SK-N-SH (cell line): ENCODE data around the gene ZNF474.

Experiments
- CHD2 ChIP-seq: fragments of 150-350 bp; IDR thresholded peaks from 2 replicates; pipeline ENCODE4 v1.6.1; 2018; ENCODE audit warnings: low read length; ENCODE audit not compliant: partially characterized antibody
- EP300 ChIP-seq, 2 experiments: IDR thresholded peaks; 2 replicates each; pipeline versions ENCODE4 v1.4.0 to v1.6.1; 2012; ENCODE audit warnings: borderline replicate concordance in 1 of 2, low read depth in 1 of 2, low read length in 1 of 2
- EZH2phosphoT487 ChIP-seq: fragments of 200-600 bp; sonication (generic); IDR thresholded peaks from 2 replicates; pipeline ENCODE4 v1.6.1; 2017; ENCODE audit warnings: low read depth, mixed run types, mild to moderate bottlenecking, antibody characterized with exemption, moderate library complexity, borderline replicate concordance
- FOXJ3 ChIP-seq: sonication (generic); formaldehyde crosslinking; IDR thresholded peaks from 2 replicates; pipeline ENCODE4 v1.5.1; 2020; ENCODE audit warnings: mild to moderate bottlenecking, missing genetic modification reagents
- FOXM1 ChIP-seq: IDR thresholded peaks from 2 replicates; pipeline ENCODE4 v1.4.0; 2012; ENCODE audit warnings: low read depth, mild to moderate bottlenecking
- GABPA ChIP-seq: IDR thresholded peaks from 2 replicates; pipeline ENCODE4 v1.4.0; 2012; ENCODE audit warnings: low read depth, mild to moderate bottlenecking
- JUND ChIP-seq: IDR thresholded peaks from 2 replicates; pipeline ENCODE4 v1.4.0; 2012
- POLR2AphosphoS5 ChIP-seq: IDR thresholded peaks from 2 replicates; pipeline ENCODE4 v1.6.1; 2012; ENCODE audit warnings: low read depth, low read length
- RFX5 ChIP-seq: IDR thresholded peaks from 2 replicates; pipeline ENCODE4 v1.6.1; 2012; ENCODE audit warnings: mild to moderate bottlenecking, improper control_type of control experiment, low read length
- SIN3A ChIP-seq: IDR thresholded peaks from 2 replicates; pipeline ENCODE4 v1.6.1; 2012; ENCODE audit warnings: low read depth, mild to moderate bottlenecking, low read length, moderate library complexity, borderline replicate concordance
- TAF1 ChIP-seq: IDR thresholded peaks from 2 replicates; pipeline ENCODE4 v1.6.1; 2012; ENCODE audit warnings: low read depth, mild to moderate bottlenecking, low read length, moderate library complexity, borderline replicate concordance
- TF ChIP-seq, protein P1 (sequence below): fragments of 200-600 bp; sonication (generic); IDR thresholded peaks from 2 replicates; pipeline ENCODE4 v1.6.1; 2017; ENCODE audit warnings: antibody characterized with exemption, mild to moderate bottlenecking, moderate library complexity
- TF ChIP-seq, protein P2 (sequence below): IDR thresholded peaks from 2 replicates; pipeline ENCODE4 v1.6.1; 2012; ENCODE audit warnings: mild to moderate bottlenecking, low read depth, low read length, moderate library complexity
- TF ChIP-seq, protein P3 (sequence below): IDR thresholded peaks from 2 replicates; pipeline ENCODE4 v1.4.0; 2012; ENCODE audit warnings: low read depth

GRCh38 chr5:122201365-122201764 lies 72.0 kb downstream of the ZNF474 start:
- no peak for TF ChIP-seq POLR2AphosphoS5
- TF ChIP-seq, protein P1, sequence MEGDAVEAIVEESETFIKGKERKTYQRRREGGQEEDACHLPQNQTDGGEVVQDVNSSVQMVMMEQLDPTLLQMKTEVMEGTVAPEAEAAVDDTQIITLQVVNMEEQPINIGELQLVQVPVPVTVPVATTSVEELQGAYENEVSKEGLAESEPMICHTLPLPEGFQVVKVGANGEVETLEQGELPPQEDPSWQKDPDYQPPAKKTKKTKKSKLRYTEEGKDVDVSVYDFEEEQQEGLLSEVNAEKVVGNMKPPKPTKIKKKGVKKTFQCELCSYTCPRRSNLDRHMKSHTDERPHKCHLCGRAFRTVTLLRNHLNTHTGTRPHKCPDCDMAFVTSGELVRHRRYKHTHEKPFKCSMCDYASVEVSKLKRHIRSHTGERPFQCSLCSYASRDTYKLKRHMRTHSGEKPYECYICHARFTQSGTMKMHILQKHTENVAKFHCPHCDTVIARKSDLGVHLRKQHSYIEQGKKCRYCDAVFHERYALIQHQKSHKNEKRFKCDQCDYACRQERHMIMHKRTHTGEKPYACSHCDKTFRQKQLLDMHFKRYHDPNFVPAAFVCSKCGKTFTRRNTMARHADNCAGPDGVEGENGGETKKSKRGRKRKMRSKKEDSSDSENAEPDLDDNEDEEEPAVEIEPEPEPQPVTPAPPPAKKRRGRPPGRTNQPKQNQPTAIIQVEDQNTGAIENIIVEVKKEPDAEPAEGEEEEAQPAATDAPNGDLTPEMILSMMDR, result no peak
- TF ChIP-seq, protein P2, sequence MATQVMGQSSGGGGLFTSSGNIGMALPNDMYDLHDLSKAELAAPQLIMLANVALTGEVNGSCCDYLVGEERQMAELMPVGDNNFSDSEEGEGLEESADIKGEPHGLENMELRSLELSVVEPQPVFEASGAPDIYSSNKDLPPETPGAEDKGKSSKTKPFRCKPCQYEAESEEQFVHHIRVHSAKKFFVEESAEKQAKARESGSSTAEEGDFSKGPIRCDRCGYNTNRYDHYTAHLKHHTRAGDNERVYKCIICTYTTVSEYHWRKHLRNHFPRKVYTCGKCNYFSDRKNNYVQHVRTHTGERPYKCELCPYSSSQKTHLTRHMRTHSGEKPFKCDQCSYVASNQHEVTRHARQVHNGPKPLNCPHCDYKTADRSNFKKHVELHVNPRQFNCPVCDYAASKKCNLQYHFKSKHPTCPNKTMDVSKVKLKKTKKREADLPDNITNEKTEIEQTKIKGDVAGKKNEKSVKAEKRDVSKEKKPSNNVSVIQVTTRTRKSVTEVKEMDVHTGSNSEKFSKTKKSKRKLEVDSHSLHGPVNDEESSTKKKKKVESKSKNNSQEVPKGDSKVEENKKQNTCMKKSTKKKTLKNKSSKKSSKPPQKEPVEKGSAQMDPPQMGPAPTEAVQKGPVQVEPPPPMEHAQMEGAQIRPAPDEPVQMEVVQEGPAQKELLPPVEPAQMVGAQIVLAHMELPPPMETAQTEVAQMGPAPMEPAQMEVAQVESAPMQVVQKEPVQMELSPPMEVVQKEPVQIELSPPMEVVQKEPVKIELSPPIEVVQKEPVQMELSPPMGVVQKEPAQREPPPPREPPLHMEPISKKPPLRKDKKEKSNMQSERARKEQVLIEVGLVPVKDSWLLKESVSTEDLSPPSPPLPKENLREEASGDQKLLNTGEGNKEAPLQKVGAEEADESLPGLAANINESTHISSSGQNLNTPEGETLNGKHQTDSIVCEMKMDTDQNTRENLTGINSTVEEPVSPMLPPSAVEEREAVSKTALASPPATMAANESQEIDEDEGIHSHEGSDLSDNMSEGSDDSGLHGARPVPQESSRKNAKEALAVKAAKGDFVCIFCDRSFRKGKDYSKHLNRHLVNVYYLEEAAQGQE, result no peak
- TF ChIP-seq EZH2phosphoT487, result no peak
- TF ChIP-seq, protein P3, sequence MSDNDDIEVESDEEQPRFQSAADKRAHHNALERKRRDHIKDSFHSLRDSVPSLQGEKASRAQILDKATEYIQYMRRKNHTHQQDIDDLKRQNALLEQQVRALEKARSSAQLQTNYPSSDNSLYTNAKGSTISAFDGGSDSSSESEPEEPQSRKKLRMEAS, result no peak
- no peak for TF ChIP-seq EP300 (IDR thresholded peaks at IDR 0.05; ENCODE audit: borderline replicate concordance in 1 of 2, low read depth in 1 of 2, low read length in 1 of 2)
- TF ChIP-seq GABPA, result no peak
- no peak for TF ChIP-seq JUND
- TF ChIP-seq FOXJ3 (CRISPR knock-in tag), result no peak
- TF ChIP-seq CHD2, result no peak
- TF ChIP-seq SIN3A, result no peak
- TF ChIP-seq RFX5, result no peak
- no peak for TF ChIP-seq TAF1
- TF ChIP-seq FOXM1, result no peak
